ENCODE results near the gene MS4A4E.

GRCh38 chr11:60165951-60166350 lies 77.0 kb downstream of the MS4A4E start:
- TF ChIP-seq ZNF780A (CRISPR knock-in tag; IDR thresholded peaks at IDR 0.05) (no peak), CBFB (CRISPR knock-in tag; IDR thresholded peaks at IDR 0.05) (no peak), EP300 (IDR thresholded peaks at IDR 0.05; ENCODE audit: low read depth in 2 of 2, low read length in 2 of 2) (no peak), EP300 (CRISPR knock-in tag; IDR thresholded peaks at IDR 0.05; ENCODE audit: borderline replicate concordance) (no peak), CTCF (CRISPR knock-in tag; IDR thresholded peaks at IDR 0.05) (no peak), BHLHE40 (IDR thresholded peaks at IDR 0.05; ENCODE audit: low read length) (no peak), CHD2 (IDR thresholded peaks at IDR 0.05; ENCODE audit: low read depth, low read length) (no peak), ZNF644 (CRISPR knock-in tag; IDR thresholded peaks at IDR 0.05; ENCODE audit: low read depth) (no peak), ZNF10 (CRISPR knock-in tag; IDR thresholded peaks at IDR 0.05; ENCODE audit: borderline replicate concordance, low read depth) (no peak), NR2C2 (CRISPR knock-in tag; IDR thresholded peaks at IDR 0.05; ENCODE audit: borderline replicate concordance) (no peak), CHD4 (IDR thresholded peaks at IDR 0.05; ENCODE audit: borderline replicate concordance, low read length) (no peak), EZH2 (conservative IDR thresholded peaks at IDR 0.05; ENCODE audit: low read depth, low read length) (no peak), POLR2A (IDR thresholded peaks at IDR 0.05; ENCODE audit: insufficient read depth in 1 of 2, low read depth in 2 of 2, low read length in 2 of 2) (no peak)
- TF ChIP-seq, protein P1, sequence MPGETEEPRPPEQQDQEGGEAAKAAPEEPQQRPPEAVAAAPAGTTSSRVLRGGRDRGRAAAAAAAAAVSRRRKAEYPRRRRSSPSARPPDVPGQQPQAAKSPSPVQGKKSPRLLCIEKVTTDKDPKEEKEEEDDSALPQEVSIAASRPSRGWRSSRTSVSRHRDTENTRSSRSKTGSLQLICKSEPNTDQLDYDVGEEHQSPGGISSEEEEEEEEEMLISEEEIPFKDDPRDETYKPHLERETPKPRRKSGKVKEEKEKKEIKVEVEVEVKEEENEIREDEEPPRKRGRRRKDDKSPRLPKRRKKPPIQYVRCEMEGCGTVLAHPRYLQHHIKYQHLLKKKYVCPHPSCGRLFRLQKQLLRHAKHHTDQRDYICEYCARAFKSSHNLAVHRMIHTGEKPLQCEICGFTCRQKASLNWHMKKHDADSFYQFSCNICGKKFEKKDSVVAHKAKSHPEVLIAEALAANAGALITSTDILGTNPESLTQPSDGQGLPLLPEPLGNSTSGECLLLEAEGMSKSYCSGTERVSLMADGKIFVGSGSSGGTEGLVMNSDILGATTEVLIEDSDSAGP (CRISPR knock-in tag; IDR thresholded peaks at IDR 0.05; ENCODE audit: borderline replicate concordance) = no peak

Measured in HepG2 (cell line).